Testis (tissue), 2 donors: ENCODE results near the gene TREH.

Experiments used
- POLR2A ChIP-seq: fragments of 450-650 bp; IDR thresholded peaks from one replicate; pipeline ENCODE4 v1.6.1; 2017; ENCODE audit warnings: antibody characterized with exemption, mild to moderate bottlenecking, moderate library complexity
- TF ChIP-seq, protein P1 (sequence below), 3 experiments: fragments of 450-650 bp in 2 of 3; fragments of 200-600 bp in 1 of 3; sonication (generic) in 1 of 3; IDR thresholded peaks; one replicate each; pipeline ENCODE4 v1.5.1; 2016 to 2019; ENCODE audit warnings: antibody characterized with exemption in 3 of 3, mild to moderate bottlenecking in 2 of 3, moderate library complexity in 1 of 3

DNA sequence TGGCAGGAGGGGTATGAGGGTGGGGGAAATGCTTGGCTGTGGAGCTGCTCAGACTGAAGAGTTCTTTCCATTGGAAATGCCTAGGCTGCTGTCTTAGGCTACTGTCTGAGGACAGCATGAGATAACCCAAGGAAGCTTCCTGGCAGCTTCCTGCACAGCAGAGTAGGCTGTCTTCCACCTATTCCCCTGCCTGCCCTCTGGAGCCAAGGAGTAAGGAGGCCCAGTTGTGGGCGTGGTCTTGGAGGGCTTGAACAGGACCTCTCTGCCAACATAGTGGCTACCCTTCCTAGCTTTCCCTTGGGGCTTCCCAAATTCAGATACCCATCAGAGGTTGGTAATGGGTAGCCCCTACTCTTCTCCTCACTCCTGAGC, 46.1 kb downstream of the TREH start:
- TF ChIP-seq, protein P1, sequence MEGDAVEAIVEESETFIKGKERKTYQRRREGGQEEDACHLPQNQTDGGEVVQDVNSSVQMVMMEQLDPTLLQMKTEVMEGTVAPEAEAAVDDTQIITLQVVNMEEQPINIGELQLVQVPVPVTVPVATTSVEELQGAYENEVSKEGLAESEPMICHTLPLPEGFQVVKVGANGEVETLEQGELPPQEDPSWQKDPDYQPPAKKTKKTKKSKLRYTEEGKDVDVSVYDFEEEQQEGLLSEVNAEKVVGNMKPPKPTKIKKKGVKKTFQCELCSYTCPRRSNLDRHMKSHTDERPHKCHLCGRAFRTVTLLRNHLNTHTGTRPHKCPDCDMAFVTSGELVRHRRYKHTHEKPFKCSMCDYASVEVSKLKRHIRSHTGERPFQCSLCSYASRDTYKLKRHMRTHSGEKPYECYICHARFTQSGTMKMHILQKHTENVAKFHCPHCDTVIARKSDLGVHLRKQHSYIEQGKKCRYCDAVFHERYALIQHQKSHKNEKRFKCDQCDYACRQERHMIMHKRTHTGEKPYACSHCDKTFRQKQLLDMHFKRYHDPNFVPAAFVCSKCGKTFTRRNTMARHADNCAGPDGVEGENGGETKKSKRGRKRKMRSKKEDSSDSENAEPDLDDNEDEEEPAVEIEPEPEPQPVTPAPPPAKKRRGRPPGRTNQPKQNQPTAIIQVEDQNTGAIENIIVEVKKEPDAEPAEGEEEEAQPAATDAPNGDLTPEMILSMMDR (IDR thresholded peaks at IDR 0.05): no peak
- no peak for TF ChIP-seq POLR2A
